GM18498 (cell line): ENCODE data around the gene PLEKHG2.
"Not testable (repeated sequence)": the region's sequence is repeated elsewhere in the genome, so short reads cannot be mapped to it uniquely, and the experiment has no call there.

Experiments used
- ATAC-seq: cut with Tn5 transposase; IDR thresholded peaks from one replicate; pipeline ENCODE4 v1.9.1; 2021; ENCODE audit warnings: mild to moderate bottlenecking, moderate library complexity; ENCODE audit not compliant: unreplicated experiment

The PLEKHG2 gene, protein sequence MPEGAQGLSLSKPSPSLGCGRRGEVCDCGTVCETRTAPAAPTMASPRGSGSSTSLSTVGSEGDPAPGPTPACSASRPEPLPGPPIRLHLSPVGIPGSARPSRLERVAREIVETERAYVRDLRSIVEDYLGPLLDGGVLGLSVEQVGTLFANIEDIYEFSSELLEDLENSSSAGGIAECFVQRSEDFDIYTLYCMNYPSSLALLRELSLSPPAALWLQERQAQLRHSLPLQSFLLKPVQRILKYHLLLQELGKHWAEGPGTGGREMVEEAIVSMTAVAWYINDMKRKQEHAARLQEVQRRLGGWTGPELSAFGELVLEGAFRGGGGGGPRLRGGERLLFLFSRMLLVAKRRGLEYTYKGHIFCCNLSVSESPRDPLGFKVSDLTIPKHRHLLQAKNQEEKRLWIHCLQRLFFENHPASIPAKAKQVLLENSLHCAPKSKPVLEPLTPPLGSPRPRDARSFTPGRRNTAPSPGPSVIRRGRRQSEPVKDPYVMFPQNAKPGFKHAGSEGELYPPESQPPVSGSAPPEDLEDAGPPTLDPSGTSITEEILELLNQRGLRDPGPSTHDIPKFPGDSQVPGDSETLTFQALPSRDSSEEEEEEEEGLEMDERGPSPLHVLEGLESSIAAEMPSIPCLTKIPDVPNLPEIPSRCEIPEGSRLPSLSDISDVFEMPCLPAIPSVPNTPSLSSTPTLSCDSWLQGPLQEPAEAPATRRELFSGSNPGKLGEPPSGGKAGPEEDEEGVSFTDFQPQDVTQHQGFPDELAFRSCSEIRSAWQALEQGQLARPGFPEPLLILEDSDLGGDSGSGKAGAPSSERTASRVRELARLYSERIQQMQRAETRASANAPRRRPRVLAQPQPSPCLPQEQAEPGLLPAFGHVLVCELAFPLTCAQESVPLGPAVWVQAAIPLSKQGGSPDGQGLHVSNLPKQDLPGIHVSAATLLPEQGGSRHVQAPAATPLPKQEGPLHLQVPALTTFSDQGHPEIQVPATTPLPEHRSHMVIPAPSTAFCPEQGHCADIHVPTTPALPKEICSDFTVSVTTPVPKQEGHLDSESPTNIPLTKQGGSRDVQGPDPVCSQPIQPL (N-terminal part only)

DNA sequence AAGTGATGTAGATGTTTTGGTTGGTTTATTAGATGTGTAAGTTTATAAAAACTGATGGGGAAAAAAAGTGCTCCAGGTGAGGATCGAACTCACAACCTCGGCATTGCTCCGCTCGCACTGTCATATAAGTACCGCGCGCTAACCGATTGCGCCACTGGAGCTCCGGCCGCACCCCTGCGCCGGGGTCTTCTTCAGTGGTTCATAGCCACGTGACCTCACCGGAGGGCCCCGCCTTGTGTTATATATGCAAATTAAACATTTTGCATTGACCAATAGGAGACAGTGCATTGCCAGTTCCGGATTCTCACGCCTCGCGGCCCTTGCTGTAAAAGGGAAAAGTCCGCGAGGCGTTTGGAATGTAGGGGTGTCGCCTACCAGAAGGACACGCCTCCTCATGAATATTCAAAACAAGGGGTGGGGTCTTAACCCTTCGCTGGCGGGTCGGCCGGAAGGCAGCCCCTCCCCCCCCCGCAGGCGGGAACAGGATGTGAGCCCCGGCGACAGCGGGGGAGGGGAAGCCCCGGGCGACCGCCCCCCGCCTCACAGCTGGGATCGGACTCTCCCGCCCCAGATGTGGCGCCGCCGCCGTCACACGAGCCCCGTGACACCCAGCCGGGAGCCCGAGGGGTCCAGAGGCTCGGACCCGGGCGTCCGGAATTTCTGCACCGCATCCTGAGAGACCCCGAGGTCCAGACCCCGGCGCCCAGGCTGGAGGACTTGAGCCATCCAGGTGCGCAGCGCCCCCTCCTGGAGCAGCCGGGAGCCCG lies at the start of gene PLEKHG2:
Gene PLEKHG2, plus strand, starts transcription at position 570 of the 767 bp plus-strand sequence. CDS start 1,418 bp downstream, outside the sequence.
- peak; percentile 59 for ATAC-seq

DNA sequence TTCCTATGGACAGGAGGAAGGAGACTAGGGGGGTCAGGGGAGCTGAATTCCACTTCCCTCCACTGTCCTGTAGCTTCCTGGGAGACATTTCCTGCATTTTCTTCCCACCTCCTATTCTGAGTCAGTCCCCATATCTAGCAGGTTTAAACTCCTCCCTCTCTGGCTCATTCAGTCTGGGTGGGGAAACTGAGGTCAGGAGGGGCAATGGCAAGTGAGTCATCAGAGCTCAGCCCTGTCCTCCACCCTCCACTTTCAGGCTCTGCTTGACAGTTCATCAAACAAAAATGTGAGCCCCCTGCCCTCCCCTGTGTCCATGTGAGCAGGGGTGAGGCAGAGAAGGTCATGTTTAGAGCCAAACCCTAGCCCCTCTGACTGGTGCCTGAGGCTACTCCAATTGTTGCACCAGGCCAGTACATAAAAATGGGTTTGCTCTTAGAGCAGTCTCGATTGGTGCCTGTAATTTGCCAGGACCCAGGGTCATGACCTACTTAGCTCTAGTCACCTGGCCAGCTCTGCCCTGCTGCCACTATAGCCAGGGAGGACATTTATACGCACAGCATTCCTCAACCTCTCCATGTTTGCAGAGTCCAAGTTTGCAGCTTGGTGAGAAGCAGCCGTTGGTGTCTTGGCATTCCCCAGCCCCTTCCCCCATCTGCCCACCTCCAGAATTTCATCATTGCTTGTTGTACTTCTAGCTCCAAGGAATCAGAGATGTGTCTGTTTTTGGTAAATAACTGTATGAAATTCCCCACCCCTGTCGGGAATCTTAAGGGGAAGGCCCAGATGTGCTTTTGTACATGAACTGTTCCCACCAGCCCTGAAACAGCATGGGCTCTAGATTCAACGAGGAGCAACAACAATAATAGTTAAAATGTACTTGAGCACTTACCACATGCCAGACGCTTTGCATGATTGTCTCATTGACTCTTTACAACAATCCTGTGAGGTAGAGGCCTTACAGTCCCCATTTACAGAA lies 49.5 kb upstream of the PLEKHG2 start:
- no peak for ATAC-seq

DNA sequence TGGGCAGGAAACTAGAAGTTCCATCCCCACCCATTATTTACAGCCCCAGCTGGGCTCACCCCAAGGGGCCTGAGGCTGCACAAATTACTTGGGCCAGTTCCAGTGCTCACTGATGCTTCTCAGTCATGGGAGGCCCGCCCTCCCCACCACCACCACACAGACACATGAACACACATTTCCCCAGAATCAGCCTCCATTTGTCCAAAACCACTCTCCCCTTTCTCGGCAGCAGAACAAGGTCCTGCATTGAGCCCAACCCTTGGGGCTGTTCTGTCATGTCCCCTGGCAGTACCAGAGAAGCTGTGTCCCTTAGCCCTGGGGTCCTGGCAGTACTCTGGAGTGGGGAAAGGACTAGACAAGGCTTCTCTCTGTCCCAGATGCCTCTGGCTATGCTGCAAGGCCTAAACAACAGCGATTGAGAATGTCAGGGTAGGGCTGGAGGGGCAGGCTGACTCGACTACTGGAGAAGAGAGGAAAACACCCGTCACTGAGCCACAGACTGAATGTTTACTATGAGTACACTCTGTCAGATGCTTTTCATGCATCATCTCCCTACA lies 48.5 kb upstream of the PLEKHG2 start:
- no peak for ATAC-seq

DNA sequence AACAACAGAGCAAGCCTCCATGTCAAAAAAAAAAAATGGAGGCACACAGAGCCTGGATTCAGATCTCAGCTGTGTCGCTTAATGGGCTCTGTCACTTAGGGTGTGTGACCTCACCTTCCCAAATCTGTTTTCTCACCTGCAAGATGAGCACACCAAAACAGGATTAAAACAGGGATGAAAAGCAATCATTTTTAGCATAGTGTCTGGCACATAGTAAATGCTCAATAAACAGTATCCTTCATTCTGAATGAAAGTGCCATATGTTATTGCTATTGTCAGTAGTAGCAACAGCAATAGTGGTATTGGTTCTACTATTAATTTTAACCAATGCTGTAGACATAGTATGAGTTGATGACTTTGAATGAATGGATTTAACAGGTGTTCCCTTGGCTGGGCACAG lies 46.9 kb upstream of the PLEKHG2 start:
- no peak for ATAC-seq

DNA sequence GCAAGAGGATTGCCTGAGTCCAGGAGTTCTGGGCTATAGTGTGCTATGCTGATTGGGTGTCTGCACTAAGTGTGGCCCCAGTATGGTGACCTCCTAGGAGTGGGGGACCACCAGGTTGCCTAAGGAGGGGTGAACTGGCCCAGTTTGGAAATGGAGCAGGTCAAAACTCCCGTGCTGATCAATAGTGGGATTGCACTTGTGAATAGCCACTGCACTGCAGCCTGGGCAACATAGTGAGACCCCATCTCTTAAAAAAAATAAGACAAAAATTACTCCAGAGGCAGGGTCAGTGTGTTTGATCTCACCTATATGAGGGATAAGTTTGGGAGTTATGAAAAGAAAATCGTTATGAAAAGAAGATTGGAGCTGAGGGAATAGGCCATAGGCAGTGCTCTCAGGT lies 43.3 kb upstream of the PLEKHG2 start:
- ATAC-seq, result no peak

DNA sequence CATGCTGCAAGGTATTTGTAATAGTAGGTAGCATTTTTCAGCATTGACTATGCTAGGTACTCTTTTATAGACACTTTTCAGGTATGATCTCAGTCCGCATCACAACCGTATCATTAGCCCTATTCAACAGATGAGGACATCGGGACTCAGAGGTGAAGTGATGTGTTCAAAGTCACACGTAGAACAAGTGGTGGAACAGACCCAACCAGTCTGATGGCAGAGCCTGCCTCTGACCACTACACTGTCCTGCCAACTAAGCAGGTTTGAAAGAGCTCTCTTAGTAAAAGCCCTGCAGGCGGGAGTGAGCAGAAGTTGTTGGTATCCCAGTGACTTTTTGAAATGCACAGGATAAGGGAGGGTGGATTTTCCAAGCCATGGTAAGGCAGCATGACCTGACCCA lies 41.7 kb upstream of the PLEKHG2 start:
- ATAC-seq, result no peak

DNA sequence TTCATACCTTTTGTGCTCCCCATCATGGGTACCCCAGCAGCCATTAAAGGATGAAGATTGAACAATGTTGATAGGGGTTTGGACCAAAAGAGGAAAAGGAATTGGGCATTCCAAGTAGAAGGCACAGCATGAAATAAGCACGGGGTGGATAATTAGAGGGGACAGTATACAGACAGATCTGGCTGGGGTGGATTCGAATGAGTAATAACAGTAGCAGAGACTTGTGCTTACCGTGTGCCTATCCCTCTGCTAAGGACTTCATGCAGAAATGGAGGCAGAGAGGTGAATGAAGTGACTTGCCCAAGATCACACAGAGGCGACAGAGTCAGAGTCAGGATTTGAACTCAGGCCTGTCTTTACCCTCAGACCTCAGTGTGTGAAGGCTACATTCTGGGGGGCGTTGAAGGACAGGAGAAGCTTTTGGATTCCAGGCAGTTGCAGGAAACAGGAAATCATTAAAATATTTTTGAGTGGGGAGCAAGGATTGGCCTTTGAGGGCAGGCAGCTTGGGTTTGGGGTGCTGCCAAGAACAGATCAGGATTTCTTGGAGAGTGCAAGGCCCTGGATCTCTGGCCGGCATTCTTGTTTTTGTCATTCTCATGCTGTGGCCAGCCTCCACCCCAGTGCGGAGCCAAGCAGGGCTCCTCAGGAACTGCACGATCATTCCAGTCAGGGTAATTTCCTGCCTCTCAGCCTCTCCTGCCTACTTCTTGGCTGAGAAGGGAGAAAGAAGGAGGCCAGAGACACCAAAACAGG lies 40.2 kb upstream of the PLEKHG2 start:
- ATAC-seq, result no peak

DNA sequence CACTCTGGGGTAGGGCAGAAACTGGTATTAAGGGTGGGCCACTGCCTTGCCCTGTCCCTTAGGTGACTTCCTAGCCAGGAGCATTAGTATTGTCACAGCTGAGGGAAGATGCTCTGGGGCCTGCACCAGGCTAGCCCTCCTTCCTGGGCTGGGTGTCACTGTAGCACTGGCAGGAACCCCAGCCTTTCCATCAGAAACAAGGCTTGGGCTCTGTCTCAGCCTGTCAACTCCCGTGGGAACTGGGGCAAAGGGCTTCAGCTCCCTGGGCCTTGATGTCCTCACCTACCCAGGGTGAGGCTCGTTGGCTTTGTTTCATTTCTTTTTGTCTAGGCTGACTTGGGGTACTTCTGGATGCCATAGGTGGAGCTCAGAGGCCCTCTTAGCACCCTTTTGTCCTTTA lies 39.5 kb upstream of the PLEKHG2 start:
- ATAC-seq, result no peak

DNA sequence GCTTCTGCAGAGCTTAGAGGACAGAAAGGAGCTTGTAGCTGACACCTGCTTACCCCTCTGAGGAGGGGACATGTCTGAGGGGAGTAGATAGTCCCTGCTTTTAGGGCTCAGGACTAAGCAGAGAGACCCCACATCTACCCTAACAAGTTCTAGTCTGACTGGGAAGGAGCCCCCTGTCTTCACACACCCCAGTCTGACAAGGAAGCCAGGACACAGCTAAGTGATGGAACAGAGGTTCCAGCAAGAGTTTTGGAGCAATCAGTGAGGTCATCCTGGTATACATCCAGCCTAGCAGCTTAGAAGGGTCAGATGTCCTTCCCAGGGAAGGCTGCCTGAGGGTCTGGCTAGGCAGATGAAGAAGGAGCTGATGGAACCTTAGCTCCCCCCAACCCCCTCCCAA lies 36.5 kb upstream of the PLEKHG2 start:
- no peak for ATAC-seq

DNA sequence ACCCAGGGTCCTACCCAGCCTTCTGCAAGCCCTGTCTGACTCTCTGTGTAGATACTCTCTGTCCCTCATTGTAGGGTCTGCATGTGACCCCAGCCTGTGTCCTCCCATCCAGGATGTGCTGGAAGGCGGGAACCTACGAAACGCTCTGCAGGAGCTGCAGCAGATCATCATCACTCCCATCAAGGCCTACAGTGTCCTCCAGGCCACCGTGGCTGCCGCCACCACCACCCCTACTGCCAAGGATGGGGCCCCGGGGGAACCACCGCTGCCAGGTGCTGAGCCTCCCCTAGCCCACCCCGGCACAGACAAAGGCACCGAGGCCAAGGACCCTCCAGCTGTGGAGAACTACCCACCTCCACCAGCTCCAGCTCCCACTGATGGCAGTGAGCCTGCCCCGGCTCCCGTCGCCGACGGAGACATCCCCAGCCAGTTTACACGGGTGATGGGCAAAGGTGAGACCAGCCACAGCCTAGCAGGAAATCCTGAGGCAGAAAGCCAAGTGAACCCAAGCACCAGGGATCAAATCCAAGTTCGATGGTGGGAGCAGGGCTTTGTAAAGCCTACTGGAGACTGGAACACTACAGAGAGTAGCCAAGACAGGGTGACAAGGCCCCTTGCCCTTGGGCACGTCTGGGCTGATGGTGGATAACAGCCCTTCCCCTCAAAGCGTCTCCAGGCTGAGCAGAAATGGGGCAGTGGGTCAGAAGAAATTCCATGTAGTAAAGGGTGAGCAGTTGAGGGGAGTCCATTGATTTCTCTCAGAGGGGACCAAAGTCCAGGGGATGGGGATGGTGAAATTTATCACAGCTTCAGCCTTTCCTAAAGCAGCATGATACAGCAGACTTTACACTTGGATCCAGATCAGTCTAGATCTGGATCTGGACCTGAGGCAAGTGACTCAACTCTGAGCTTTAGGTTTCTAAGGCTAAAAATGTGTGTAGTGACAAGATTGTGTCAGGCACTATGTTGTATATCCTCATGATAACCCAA lies 34.8 kb upstream of the PLEKHG2 start:
- no peak for ATAC-seq

DNA sequence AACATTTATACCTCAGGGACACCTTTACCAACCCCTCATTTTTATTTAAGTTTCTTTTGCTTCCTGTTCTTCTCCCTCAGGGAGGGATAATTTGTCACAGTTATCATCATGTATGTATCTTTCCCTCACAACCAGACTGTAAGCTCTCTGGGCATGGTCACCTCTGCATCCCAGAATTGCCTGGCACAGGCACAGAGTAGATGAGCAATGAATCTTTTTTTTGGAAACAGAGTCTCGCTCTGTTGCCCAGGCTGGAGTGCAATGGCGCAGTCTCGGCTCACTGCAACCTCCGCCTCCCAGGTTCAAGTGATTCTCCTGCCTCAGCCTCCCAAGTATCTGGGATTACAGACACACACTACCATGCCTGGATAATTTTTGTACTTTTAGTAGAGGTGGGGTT lies 33.1 kb upstream of the PLEKHG2 start:
- ATAC-seq, result not testable (repeated sequence)

DNA sequence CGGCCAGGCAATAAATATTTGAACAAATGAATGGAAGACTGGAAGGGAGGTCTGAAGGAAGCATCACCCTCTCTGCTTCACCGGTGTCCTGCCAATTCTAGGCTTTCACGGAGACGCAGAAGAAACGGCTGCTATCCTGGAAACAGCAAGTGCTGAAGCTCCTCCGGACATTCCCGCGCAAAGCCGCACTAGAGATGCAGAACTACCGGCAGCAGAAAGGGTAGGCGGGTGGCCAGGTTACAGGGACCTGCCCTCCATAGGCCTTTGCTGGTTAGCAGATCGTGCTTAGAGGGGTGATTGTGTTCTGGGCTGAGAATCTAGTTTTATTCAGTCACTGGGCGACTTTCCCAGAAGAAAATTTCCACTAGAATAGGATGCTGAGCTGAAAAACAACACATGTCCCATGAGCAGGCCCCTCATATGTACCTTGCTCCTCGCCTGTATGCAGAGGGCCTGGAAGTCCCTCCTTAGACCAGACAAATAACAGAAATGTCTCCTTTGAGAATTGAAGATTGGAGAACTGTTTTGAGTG lies 32.5 kb upstream of the PLEKHG2 start:
- no peak for ATAC-seq

DNA sequence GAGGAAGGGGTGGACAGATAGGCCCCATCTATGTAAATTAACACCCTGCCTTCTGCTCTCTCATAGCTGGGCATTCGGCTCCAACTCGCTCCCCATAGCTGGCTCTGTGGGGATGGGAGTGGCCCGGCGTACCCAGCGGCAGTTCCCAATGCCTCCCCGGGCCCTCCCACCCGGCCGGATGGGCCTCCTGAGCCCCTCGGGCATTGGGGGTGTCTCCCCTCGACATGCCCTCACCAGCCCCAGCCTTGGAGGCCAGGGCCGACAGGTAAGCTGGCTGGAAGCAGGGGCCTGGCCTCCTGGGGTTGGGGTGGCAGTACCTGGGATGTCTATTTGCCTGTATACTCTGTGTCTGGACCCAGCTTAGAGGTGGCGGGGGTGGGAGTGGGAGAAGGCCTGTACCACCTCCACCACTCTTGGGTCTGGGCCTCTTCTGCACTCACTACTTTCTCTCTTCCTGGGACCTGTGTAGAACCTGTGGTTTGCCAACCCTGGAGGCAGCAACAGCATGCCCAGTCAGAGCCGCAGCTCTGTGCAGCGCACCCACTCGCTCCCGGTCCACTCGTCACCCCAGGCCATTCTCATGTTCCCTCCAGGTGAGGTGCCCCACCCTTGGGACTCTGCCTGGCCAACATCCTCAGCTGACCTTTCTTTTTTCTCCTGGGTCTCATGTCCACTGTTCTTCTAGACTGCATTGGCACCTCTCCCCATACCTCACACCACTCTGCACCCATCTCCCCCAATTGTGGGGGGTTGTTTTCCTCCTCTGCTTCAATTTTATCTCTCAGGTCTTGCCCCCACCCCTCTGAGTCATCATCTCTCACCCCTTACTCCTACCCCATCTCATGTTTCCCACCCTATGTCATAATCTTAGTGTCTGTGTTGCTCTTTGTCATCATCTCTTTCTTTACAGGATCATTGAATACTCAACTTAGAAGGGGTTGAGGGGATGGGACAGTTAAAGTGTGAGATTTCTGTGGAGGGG lies 31.7 kb upstream of the PLEKHG2 start:
- ATAC-seq, result no peak

DNA sequence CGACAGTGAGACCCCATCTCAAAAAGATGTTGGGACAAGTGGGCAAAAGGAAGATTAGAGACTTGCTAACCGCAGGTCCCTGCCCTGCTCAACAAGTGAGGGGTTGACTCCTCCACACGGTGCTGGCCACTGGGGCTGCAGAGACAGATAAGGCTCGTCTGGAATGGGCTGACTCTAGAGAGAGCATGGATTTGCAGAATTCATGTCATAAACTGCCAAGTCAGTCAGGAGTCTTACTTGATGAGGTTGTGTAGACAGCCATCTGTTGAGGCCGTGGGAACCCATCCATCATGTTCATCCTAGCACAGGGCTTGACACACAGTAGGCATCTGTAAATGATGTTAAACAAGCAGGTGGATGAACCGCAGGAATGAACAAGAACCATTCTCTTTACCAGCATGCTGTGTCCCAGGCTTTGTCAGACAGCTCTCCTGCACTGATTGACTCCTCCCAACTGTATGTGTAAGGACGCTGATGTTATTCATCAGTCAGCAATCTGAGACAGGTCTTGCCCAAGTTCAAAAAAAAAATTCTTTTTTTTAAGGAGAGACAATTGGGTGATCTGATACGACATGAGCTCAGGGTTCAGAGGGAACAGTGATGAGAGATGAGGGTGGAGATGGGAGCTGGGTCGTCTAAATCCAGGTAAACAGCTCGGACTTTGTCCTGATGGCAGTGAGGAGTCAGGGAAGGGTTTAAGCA lies 30.4 kb upstream of the PLEKHG2 start:
- ATAC-seq, result no peak
